Fibroblast of lung (primary cell): ENCODE results near the gene NDST1. TPM values are rescaled to one million over a fixed set of nuclear protein-coding genes. Genes with fewer than 3 reads are reported as not detected.

Experiments
- DNase-seq, 2 donors: peaks; one replicate each; pipeline versions ENCODE4 v3.0.0 to v3.0.0-alpha.2; 2010; ENCODE audit warnings: low read depth in 2 of 2
- H2AFZ ChIP-seq: 2 replicates; pipeline ENCODE4 v1.5.1; 2012; ENCODE audit warnings: low read length, control low read depth, inconsistent platforms
- H3K27ac ChIP-seq: 2 replicates; pipeline ENCODE4 v1.5.1; 2011; ENCODE audit warnings: low read length, control low read depth; ENCODE audit not compliant: insufficient read depth
- H3K27me3 ChIP-seq: 2 replicates; pipeline ENCODE4 v1.5.1; 2011; ENCODE audit warnings: mild to moderate bottlenecking, low read length; ENCODE audit not compliant: control insufficient read depth, insufficient read depth
- H3K36me3 ChIP-seq: 2 replicates; pipeline ENCODE4 v1.5.1; 2011; ENCODE audit warnings: low read length; ENCODE audit not compliant: control insufficient read depth, insufficient read depth
- H3K4me1 ChIP-seq: 2 replicates; pipeline ENCODE4 v1.5.1; 2011; ENCODE audit warnings: low read length; ENCODE audit not compliant: control insufficient read depth, insufficient read depth; ENCODE audit errors: extremely low read depth
- H3K4me2 ChIP-seq: 2 replicates; pipeline ENCODE4 v1.5.1; 2011; ENCODE audit warnings: low read length, control low read depth; ENCODE audit not compliant: insufficient read depth; ENCODE audit errors: extremely low read depth
- H3K4me3 ChIP-seq, 4 experiments: fragments of 200-600 bp in 1 of 4; sonication (generic) in 1 of 4; replicated peaks in 1 of 4; 2 replicates each; pipeline ENCODE4 v1.5.1; 2011 to 2016; ENCODE audit warnings: low read length in 4 of 4, low read depth in 3 of 4, mild to moderate bottlenecking in 3 of 4, control low read depth in 2 of 4, inconsistent platforms in 1 of 4, mixed read lengths in 1 of 4; ENCODE audit not compliant: insufficient read depth in 1 of 4; ENCODE audit errors: control extremely low read depth in 1 of 4
- H3K79me2 ChIP-seq: 2 replicates; pipeline ENCODE4 v1.5.1; 2012; ENCODE audit warnings: mild to moderate bottlenecking, low read length, inconsistent platforms; ENCODE audit not compliant: control insufficient read depth, insufficient read depth
- H3K9ac ChIP-seq: 2 replicates; pipeline ENCODE4 v1.5.1; 2011; ENCODE audit warnings: mild to moderate bottlenecking, low read length, control low read depth; ENCODE audit not compliant: insufficient read depth
- H3K9me3 ChIP-seq: 2 replicates; pipeline ENCODE4 v1.5.1; 2012; ENCODE audit warnings: low read depth, low read length; ENCODE audit not compliant: control insufficient read depth, insufficient read depth
- H4K20me1 ChIP-seq: 2 replicates; pipeline ENCODE4 v1.5.1; 2011; ENCODE audit warnings: low read length; ENCODE audit not compliant: control insufficient read depth, insufficient read depth; ENCODE audit errors: extremely low read depth
- EZH2 ChIP-seq: IDR thresholded peaks from 2 replicates; pipeline ENCODE4 v1.5.1; 2012; ENCODE audit warnings: low read length, control low read depth, mild to moderate bottlenecking; ENCODE audit errors: missing control alignments
- polyA plus RNA-seq, 2 donors: library from polyadenylated mRNA; depleted of rRNA in 1 of 2; stranded (reverse) in 1 of 2; unstranded in 1 of 2; fragments of >200 nt; gene quantifications; 2 replicates each; pipeline ENCODE4 v1.2.1, GENCODE V29; 2011 to 2012; ENCODE audit warnings: missing spikeins in 1 of 2
- total RNA-seq: library from RNA; depleted of rRNA; stranded (reverse); fragments of >200 nt; gene quantifications from 2 replicates; pipeline ENCODE4 v1.2.1, GENCODE V29; 2014
- TF ChIP-seq, protein P1 (sequence below), 2 donors: IDR thresholded peaks in 1 of 2; conservative IDR thresholded peaks in 1 of 2; 1 replicate in 1 of 2; 2 replicates in 1 of 2; pipeline ENCODE4 v1.5.1; 2011 to 2012; ENCODE audit warnings: low read length in 2 of 2, control low read depth in 1 of 2, inconsistent platforms in 1 of 2, low read depth in 1 of 2, mild to moderate bottlenecking in 1 of 2

Gene NDST1
- total and polyA plus RNA-seq, 2 donors (not counting 1 experiment from before 2014, with no cell fraction given): 38.5 to 94.8 TPM

- peaks cover 5% of the 10 kb centered on the region for H3K4me1 ChIP-seq
- H2AFZ ChIP-seq: no peak overlapping the region
- peaks cover 2% of the 10 kb centered on the region for H3K27me3 ChIP-seq
- H4K20me1 ChIP-seq: no peaks in the 10 kb centered on the region
- H3K36me3 ChIP-seq: no peaks in the 10 kb centered on the region
- DNase-seq: no peak
- no peak overlapping the region for H3K4me2 ChIP-seq
- H3K79me2 ChIP-seq: no peaks in the 10 kb centered on the region
- H3K9me3 ChIP-seq: no peaks in the 10 kb centered on the region
- no peak overlapping the region for H3K9ac ChIP-seq
- TF ChIP-seq, protein P1, sequence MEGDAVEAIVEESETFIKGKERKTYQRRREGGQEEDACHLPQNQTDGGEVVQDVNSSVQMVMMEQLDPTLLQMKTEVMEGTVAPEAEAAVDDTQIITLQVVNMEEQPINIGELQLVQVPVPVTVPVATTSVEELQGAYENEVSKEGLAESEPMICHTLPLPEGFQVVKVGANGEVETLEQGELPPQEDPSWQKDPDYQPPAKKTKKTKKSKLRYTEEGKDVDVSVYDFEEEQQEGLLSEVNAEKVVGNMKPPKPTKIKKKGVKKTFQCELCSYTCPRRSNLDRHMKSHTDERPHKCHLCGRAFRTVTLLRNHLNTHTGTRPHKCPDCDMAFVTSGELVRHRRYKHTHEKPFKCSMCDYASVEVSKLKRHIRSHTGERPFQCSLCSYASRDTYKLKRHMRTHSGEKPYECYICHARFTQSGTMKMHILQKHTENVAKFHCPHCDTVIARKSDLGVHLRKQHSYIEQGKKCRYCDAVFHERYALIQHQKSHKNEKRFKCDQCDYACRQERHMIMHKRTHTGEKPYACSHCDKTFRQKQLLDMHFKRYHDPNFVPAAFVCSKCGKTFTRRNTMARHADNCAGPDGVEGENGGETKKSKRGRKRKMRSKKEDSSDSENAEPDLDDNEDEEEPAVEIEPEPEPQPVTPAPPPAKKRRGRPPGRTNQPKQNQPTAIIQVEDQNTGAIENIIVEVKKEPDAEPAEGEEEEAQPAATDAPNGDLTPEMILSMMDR (conservative IDR thresholded peaks at IDR 0.05 in 1 of 2, IDR thresholded peaks at IDR 0.05 in 1 of 2; ENCODE audit: low read depth in 1 of 2, low read length in 2 of 2): no peak
- TF ChIP-seq EZH2: no peak
- no peak overlapping the region for H3K27ac ChIP-seq
- H3K4me3 ChIP-seq: no peak overlapping the region
Observed at GRCh38 chr5:150596826-150597225, 88.9 kb downstream of the NDST1 start.

- Histone ChIP-seq H4K20me1 (no peaks in the 10 kb centered on the region), H2AFZ (no peak overlapping the region), H3K4me1 (peaks cover 5% of the 10 kb centered on the region), H3K9me3 (no peaks in the 10 kb centered on the region), H3K79me2 (no peaks in the 10 kb centered on the region), H3K27me3 (peaks cover 2% of the 10 kb centered on the region), H3K9ac (no peak overlapping the region), H3K4me3 (no peak overlapping the region), H3K4me2 (no peak overlapping the region), H3K36me3 (no peaks in the 10 kb centered on the region), H3K27ac (no peak overlapping the region)
- DNase-seq: no peak
- TF ChIP-seq EZH2: no peak
- TF ChIP-seq, protein P1 (conservative IDR thresholded peaks at IDR 0.05 in 1 of 2, IDR thresholded peaks at IDR 0.05 in 1 of 2; ENCODE audit: low read depth in 1 of 2, low read length in 2 of 2): no peak
Observed at GRCh38 chr5:150598006-150598405, 90.1 kb downstream of the NDST1 start.

DNA sequence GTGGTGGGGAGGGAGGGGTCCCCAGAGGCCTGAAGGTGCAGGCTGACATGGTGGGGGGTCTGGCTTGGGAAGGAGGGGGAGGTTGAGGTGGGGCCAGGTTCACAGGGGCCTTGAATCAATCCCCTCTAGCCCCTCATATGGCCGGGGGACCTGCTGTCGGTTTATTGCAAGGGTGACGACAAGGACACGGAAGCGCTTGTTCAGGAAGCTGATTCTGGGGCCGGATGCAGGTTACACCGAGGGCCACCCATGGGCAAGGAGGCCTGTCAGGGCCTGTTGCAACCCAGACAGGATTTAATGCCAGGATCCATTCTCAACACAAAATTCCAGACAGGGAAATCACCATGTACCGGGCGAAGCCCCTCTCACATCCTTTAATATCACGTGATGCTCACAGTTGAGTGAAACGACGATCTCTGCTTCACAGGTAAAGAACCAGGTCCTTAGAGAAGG, 90.9 kb downstream of the NDST1 start:
- Histone ChIP-seq H3K27ac (no peak overlapping the region), H3K9me3 (no peaks in the 10 kb centered on the region)
- DNase-seq: no peak

More for the DNA sequence above, 90.9 kb downstream of the NDST1 start:
- Histone ChIP-seq H3K9ac (no peak overlapping the region), H4K20me1 (no peaks in the 10 kb centered on the region), H3K79me2 (no peaks in the 10 kb centered on the region), H3K4me2 (no peak overlapping the region), H2AFZ (no peak overlapping the region), H3K4me1 (peaks cover 5% of the 10 kb centered on the region), H3K36me3 (no peaks in the 10 kb centered on the region), H3K4me3 (no peak overlapping the region), H3K27me3 (peaks cover 2% of the 10 kb centered on the region)
- TF ChIP-seq EZH2: no peak
- TF ChIP-seq, protein P1 (conservative IDR thresholded peaks at IDR 0.05 in 1 of 2, IDR thresholded peaks at IDR 0.05 in 1 of 2; ENCODE audit: low read depth in 1 of 2, low read length in 2 of 2): no peak
